Stimulated activated CD8-positive, alpha-beta memory T cell treated with anti-CD3 and anti-CD28 coated beads, Interleukin-7, amount 100 ng/mL, for 4 hours (primary cell): Measurements from ENCODE around the gene CDC45.
"Not testable (repeated sequence)": the region's sequence is repeated elsewhere in the genome, so short reads cannot be mapped to it uniquely, and the experiment has no call there.

Source experiments
- DNase-seq, 2 donors: peaks; one replicate each; pipeline ENCODE4 v3.0.0-alpha.2; 2020; ENCODE audit warnings: low read depth in 2 of 2

CDC45 gene

DNA sequence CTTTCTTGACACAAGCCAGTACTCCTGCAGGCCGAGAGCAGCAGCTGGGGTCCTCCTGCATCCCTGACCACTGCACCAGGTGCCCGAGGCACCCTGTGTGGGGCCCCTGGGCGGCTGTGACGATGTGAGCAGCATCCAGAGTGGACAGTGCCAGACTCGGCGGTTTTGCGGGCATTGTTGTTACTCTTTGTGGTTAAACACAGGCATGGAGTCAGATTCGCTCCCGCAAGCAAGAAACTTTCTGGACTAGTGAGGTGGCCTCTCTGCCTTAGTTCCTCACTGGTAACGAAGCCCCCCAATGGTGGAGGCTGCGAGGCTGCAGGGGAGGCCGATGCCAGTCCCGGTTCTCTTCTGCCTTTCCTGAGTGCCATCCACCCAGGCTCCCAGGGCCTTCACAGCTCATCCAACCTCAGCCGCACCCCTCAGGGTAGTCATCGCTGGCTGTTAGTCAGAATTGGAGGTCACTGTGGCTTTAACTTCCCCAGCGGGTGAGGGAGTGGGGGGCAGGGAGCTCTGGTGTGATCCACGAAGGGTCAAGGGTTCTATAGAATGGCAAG, 48.2 kb downstream of the CDC45 start:
- DNase-seq: no peak

DNA sequence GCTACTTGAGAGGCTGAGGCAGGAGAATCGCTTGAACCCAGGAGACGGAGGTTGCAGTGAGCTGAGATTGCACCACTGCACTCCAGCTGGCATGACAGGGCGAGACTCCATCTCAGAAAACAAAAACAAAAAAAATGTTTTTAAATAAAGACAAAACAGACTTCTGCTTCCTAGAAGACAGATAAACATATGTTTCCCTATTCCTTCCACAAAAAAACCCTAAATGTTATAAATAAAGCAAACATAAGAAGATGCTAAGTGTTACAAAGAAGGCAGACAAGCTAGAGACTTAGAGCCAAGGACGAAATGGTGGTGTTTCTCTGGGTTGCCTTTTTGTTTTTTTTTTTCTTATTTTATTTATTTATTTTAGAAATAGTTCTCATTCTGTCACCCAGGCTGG, 50.1 kb downstream of the CDC45 start:
- no peak for DNase-seq

DNA sequence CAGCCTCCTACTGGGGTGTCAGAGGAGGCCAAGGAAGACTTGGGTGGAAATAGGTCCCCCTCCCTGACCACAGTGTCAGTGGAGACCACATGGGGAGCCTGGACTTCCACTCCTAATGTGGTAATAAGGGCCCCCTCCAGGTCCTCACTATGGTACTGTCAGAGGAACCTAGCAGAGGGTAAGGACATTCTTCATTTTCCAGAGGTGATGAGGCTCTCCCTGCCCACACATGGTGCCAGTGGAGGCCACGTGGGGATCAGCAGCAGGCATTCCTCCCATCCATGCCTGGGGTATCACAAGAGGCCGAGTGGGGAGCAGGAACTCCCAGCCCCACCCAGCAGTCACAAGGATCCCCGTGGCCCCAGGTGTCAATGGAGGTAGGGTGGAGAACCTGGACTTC, 51.0 kb downstream of the CDC45 start:
- DNase-seq: no peak

DNA sequence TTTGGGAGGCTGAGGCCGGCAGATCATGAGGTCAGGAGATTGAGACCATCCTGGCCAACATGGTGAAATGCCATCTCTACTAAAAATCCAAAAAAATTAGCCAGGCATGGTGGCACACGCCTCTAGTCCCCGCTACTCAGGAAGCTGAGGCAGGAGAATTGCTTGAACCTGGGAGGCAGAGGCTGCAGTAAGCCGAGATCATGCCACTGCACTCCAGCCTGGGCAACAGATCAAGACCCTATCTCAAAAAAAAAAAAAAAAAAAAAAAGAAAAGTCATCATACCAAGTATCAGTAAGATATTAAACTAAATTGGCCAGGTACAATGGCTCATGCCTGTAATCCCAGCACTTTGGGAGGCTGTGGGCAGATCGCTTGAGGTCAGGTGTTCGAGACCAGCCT, 51.6 kb downstream of the CDC45 start:
- DNase-seq: not testable (repeated sequence)

DNA sequence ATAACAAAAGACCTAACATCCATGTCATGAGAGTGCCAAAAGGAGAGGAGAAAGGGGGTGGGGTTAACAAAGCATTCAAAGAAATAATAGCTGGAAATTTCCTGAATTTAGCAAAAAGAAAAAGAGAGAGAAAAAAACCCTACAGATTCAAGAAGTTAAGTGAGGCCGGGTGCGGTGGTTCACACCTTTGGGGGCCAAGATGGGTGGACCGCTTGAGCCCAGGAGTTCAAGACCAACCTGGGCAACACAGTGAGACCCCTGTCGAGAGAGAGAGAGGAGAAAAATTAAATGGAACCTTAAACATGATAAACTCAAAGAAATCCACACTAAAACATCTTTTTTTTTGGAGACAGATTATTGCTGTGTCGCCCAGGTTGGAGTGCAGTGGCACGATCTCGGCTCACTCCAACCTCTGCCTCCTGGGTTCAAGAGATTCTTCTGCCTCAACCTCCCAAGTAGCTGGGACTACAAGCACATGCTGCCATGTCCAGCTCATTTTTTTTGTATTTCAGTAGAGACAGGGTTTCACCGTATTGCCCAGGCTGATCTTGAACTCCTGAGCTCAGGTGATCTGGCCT, 53.4 kb downstream of the CDC45 start:
- no peak for DNase-seq

DNA sequence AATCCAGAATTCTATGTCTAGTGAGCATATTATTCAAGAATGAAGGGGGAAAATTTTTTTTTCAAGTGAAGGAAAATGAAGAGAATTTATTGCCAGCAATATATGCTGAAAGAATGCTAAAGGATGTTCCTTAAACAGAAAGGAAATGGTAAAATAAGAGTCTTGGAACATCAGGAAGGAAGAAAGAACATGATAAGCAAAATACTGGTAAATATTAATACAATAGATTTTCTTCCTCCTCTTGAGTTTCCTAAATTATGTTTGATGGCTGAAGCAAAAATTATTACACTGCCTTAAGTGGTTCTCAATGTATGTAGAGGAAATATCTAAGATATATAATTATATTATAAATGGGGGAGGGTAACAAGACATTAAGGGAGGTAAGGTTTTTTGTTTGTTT, 54.1 kb downstream of the CDC45 start:
- no peak for DNase-seq

DNA sequence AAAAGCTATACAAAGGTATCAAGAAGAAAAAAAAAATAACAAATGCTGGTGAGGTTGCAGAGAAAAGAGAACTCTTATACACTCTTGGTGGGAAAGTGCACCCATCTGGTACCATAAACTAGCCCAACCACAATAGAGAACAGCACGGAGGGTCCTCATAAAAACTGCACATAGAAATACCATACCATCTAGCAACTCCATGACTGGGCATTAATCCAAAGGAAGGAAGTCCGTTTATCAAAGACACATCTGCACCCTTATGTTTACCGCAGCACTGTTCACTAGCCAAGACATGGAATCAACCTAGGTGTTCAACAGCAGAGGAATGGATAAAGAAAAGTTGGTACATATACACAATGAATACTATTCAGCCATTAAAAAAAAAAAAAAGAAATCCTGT, 55.3 kb downstream of the CDC45 start:
- DNase-seq: no peak

DNA sequence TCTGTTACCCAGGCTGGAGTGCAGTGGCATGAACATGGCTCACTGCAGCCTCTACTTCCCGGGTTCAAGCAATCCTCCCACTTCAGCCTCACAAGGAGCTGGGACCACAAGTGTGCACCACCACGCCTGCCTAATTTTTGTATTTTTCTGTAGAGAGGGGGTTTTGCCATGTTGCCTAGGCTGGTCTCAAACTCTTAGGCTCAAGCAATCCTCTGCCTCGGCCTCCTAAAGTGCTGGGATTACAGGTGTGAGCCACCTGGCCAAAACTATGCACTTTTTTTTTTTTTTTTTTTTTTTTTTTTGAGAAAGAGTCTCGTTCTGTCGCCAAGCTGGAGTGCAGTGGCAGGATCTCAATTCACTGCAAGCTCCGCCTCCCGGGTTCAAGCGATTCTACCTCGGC, 56.8 kb downstream of the CDC45 start:
- DNase-seq: no peak

DNA sequence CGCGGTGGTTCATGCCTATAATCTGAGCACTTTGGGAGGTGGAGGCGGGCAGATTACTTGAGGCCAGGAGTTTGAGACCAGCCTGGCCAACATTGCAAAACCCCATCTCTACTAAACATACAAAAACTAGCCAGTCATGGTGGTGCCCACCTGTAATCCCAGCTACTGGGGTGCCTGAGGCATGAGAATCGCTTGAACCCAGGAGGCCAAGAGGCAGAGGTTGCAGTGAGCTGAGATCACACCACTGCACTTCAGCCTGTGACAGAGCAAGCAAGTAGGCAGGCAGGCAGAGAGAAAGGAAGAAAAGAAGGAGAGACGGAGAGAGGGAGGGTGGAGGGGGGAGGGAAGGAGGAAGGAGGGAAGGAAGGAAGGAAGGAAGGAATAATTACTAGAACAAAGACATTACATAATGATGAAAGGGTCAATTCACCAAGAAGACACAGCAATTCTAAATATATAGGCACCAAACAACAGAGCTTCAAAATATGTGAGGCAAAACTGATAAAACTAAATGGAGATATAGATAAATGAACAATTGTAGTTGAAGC, 58.3 kb downstream of the CDC45 start:
- DNase-seq: no peak

DNA sequence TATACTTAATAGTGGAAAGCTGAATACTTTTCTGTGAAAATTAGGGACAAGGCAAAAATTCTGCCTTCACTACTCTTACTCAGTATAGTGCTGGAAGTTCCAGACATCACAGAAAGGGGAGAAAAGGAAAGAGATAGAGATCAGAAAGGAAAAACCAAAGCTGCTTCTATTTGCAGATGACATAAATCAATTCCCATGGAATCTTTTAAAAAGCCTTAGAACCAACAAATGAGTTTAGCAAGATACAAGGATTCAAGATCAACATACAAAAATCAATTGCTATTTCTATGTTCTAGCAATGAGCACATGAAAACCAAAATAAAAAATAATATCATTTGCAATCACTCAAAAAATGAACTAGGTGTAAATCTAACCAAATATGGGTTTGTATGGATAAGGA, 60.7 kb downstream of the CDC45 start:
- no peak for DNase-seq

DNA sequence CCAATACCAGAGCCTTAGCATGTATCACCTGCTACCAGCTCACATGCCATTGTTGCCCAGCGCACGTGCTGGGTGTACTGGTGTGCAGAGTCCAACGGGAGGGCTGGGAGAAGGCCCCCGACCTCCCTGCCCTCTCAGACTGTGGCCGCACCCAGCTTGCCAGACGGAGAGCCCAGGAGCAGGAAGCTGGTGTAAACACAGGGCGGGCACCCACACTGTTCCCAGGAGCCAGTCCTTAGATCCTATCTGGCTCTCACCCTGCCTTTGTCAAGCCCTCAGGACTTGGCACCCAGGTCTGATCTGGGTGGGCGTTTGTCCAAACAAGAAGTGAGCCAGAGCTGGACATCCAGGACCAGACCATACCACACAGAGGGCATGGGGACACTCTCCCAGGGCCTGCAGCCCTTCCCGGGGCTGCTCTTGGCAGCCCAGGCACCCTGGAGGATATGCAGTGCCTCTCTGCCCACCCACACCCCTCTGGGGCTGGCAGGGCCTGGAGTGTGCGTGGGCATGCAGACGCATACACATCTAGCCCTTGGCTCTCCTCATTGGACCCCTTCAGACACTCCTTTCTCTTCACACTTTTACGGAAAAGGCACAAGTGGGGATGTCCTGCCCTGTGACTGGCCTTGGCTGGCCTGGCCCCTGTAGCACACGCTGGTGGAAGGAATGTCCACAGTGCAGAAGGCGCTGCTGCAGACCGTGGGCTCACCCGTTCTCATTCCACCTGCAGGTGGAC, 64.4 kb downstream of the CDC45 start:
- DNase-seq: no peak

DNA sequence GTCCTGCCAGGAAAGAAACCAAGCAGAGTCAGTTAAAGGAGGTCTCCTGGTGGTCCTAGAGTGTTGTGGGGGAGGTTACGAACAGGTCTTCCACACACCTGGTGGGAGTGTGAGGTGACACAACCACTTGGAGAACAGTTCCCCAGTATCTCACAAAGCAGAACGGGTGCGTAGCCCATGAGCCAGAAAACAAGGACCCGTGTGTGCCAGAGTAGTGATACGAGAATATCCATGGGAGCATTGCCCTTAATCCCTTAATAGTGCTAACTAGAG, 66.2 kb downstream of the CDC45 start:
- DNase-seq: no peak

DNA sequence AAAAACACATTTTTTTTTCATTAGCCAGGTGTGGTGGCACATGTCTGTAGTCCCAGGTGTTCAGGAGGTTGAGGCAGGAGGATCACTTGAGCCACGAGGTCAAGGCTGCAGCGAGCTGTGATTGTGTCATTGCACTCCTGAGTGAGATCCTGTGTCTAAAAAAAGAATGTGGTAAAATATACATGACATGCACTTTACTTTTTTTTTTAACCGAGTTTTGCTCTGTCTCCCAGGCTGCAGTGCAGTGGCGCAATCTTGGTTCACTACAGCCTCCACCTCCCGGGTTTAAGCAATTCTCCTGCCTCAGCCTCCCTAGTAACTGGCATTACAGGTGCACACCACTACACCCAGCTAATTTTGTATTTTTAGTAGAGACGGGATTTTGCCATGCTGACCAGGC, 67.0 kb downstream of the CDC45 start:
- DNase-seq: no peak

DNA sequence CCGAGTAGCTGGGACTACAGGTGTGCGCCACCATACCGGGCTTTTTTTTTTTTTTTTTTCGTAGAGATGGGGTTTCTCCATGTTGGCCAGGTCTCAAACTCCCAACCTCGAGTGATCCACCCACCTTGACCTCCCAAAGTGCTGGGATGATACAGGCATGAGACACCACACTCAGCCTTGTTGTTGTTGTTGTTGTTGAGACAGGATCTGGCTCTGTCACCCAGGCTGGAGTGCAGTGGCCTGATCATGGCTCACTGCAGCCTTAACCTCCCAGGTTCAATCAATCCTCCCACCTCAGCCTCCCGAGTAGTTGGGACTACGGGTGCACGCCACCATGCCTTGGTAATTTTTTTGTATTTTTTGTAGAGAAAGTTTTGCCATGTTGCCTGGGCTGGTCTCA, 67.9 kb downstream of the CDC45 start:
- no peak for DNase-seq

DNA sequence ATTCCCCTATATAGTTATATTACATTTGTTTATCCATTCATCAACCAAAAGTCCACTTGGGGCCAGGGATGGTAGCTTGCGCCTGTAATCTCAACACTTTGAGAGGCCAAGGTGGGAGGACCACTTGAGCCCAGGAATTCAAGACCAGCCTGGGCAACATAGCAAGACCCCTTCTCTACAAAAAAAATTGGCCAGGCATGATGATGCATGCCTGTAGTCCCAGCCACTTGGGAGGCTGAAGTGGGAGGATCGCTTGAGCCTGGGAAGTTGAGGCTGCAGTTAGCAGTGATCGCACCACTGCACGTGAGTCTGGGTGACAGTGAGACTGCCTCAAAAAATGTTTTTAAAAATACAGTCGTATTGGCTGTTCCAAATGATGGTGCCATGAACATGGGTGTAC, 68.7 kb downstream of the CDC45 start:
- DNase-seq: not testable (repeated sequence)

DNA sequence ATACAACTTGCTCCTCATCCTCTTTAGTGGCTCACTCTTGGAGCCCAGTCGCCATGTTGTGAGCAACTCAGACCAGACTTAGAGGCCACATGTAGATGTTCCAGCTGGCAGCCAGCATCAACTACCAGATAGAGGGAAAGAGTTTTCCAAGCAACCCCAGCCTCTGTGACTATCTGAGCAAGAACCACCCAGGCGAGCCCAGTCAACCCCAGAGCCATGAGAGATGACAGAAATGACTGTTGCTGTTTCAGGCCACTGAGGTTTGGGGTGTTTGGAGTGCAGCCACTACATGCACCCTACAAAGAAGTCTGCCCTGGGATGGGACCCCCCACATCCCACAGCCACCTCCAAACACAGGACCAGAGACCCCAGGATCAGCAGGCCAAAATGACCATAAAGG, 69.2 kb downstream of the CDC45 start:
- no peak for DNase-seq

DNA sequence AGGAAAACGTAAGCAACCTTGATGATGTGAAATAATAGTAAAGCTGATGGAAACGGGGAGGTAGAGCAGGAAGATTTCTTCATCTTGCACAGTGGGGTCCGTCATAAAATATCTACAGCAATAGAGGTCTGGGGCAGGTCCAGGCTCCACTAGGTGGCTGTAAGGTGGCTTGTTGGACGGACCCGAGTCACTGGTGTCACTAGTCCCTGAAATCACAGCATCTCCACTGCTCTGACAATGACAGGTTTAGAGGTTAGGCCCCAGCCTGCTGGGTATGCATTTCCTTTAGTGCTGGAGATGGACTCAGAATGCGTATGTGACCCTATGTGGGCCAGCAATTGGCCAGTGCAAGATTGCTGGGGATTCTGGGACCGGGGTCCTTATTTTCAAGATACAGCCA, 69.7 kb downstream of the CDC45 start:
- no peak for DNase-seq

DNA sequence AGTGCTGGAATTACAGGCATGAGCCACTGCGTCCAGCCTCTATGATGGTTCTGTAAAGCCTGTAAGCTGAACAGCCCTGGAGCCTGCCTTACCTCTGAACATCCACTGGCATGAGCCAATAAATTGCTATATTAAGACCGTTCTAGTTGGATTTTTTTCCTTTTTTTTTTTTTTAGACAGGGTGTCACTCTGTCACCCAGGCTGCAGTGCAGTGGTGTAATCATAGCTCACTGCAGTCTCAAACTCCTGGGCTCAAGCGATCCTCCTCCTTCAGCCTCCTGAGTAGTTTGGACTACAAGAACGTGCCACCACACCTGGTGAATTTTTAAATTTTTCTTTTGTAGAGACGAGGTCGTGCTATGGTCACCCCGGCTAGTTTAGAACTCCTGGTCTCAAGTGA, 70.7 kb downstream of the CDC45 start:
- no peak for DNase-seq

DNA sequence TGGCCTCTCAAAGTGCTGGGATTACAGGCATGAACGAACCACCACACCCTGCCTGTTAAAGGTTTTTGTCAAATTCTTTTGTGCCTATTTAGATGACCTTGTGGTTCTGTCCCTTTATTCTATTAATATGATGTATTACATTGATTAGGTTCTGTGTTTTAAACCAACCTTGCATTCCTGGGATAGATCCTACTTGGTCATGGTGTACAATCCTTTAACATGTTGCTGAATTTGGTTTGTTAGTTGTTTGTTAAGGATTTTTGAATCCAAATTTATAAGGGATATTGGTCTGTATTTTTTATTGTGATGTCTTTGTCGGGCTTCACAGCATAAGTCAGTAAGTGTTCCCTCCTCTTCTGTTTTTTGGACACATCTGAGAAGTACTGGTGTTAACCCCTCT, 73.5 kb downstream of the CDC45 start:
- no peak for DNase-seq

DNA sequence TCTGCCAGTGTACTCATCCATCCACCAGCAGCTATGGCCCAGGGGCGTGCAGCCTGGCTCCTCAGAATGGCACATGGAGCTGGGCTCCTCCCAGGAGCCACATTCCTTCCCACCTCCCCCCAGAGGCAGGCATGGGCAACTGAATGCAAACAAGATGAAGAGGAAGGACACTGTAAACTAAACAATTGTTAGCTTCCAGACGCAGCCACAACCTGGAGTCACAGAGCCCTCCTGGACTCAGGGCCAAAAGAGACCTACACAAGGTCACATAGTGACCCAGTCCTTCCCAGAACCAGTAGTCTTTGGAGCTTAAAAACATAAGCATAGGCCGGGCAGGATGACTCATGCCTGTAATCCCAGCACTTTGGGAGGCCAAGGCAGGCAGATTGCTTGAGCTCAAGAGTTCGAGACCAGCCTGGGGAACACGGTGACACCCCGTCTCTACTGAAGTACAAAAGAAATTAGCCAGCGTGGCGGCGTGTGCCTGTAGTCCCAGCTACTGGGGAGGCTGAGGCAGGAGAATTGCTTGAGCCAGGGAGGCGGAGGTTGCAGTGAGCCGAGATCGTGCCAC, 75.2 kb downstream of the CDC45 start:
- DNase-seq: no peak

DNA sequence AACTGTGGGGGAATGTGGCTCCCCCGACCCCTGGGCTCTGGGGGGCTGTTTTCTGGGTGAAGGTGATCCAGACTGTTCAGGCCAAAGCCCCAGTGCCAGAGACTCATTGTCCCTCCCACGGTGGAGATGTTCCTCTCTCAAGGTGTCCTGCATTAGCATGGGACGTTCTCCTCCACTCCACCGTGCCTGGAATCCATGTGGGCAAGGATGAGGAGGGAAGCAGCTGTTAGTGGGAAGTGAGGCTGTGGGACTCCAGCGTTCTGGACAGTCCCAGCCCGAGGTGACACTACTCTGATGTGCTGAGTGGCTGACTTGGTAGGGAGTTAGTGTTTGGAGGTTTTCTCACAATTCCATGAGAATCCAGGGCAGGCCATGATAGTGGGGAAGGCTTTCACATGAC, 75.9 kb downstream of the CDC45 start:
- no peak for DNase-seq

DNA sequence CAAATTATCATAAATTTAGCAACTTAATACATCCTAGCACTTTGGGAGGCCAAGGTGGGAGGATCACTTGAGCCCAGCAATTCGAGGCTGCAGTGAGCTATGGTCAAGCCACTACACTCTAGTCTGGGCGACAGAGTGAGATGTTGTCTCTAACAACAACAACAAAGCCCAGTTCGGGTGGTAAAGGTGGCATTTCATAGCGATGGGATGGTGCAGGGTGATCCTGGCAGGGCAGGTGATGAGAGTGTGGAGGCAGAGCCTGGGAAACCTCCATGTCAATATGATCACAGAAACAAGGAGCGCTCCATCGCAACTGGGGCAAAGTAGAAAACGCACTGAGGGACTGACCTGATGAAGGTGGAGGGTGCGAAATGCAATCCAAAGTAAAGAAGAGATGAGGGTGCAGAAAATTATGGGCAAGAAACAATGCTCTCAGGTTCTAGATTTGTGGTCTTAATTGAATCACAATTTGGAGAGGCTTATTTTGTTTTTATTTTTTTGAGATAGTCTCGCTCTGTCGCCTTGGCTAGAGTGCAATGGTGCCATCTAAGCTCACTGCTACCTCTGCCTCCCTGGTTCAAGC, 77.3 kb downstream of the CDC45 start:
- no peak for DNase-seq

DNA sequence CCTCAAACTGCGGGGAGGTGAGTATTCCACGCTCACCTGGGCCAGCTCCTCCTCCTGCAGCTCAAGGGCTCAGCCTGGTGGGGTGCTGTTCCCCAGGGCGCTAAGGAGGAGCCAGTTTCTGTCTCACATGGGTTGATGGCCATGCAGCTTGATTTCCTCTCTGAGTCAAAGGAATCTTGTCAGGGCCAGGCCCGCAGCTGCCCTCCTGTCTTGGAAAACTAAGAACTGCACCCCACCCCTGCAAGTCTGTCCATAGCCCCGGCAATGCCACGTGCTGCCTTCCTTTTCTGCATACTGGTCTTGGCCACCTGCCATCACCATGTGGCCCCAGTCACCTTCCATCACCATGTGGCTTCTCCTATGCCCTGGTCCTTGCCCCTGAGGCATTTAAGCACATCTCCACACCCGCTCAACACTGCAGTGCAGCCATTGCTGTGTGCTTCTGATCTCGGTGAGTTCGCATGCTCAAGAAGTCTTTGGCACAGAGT, 79.6 kb downstream of the CDC45 start:
- DNase-seq: no peak
